ENCODE measurements around the gene MARCHF2. TPM values are rescaled to one million over a fixed set of nuclear protein-coding genes. Genes with fewer than 3 reads are reported as not detected.
"Not testable (repeated sequence)": the region's sequence is repeated elsewhere in the genome, so short reads cannot be mapped to it uniquely, and the experiment has no call there.

MARCHF2 gene
- total and polyA plus RNA-seq, 7 experiments from 2014 or later, result 18.0 to 42.1 (median 23.4) TPM

DNA sequence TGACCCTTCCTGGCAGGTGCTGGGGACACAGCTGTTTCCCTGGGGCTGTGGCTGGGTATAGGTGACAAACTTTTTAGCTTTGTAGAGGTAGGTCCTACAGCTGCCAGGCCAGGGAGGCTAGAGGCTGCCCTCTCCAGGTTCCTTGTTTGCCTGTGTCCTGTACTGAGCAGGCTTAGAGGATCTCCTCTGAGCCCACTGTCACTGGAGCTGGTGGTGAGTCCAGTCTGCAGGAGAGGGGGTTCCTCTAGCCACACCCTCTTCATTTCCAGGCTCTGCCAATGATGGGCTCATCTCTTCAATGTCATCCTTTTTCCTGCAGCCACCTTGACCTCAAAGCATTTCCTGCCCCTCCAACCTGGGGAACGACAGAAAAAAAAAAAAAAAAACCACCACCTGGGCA, 35.5 kb upstream of the MARCHF2 start:
- peaks cover 0 to 4% (median 0%) of the 10 kb centered on the region in 3 experiments for H3K36me3 ChIP-seq (ENCODE audit: control insufficient read depth in 2 of 3, insufficient read depth in 3 of 3, low read length in 3 of 3)
- intact Hi-C loops (cut with micrococcal nuclease), result no loop called here
- H3K27ac ChIP-seq (ENCODE audit: low read depth, low read length), result no peak overlapping the region
- H3K9me3 ChIP-seq (ENCODE audit: control insufficient read depth in 2 of 3, low read length in 3 of 3), result no peaks in the 10 kb centered on the region
- Mint-ChIP-seq H3K4me1 (peaks cover 6 to 21% (median 12%) of the 10 kb centered on the region in 7 donors), H3K27ac (no peak overlapping the region), H3K36me3 (peaks cover 0 to 22% (median 4%) of the 10 kb centered on the region in 5 donors), H3K4me3 (peak overlapping the region in 1 of 10 donors; percentile 3), H3K9me3 (no peaks in the 10 kb centered on the region), H3K27me3 (no peaks in the 10 kb centered on the region)
- CTCF ChIA-PET, result no interaction called here
- H3K4me3 ChIP-seq (ENCODE audit: low read length), result no peak overlapping the region
- no peaks in the 10 kb centered on the region for H3K27me3 ChIP-seq (ENCODE audit: control insufficient read depth in 2 of 2, insufficient read depth in 2 of 2, low read length in 2 of 2)
- ATAC-seq (no peak), DNase-seq (no peak)
- H3K4me1 ChIP-seq (ENCODE audit: control insufficient read depth in 2 of 2, insufficient read depth in 2 of 2, low read length in 2 of 2), result peaks cover 0 to 9% of the 10 kb centered on the region in 2 donors
- POLR2A ChIA-PET, result interaction anchor here (0.7 kb wide), 1 partner anchor 18 kb away, joined by 3 read pairs; no protein-coding TSS in a partner anchor

DNA sequence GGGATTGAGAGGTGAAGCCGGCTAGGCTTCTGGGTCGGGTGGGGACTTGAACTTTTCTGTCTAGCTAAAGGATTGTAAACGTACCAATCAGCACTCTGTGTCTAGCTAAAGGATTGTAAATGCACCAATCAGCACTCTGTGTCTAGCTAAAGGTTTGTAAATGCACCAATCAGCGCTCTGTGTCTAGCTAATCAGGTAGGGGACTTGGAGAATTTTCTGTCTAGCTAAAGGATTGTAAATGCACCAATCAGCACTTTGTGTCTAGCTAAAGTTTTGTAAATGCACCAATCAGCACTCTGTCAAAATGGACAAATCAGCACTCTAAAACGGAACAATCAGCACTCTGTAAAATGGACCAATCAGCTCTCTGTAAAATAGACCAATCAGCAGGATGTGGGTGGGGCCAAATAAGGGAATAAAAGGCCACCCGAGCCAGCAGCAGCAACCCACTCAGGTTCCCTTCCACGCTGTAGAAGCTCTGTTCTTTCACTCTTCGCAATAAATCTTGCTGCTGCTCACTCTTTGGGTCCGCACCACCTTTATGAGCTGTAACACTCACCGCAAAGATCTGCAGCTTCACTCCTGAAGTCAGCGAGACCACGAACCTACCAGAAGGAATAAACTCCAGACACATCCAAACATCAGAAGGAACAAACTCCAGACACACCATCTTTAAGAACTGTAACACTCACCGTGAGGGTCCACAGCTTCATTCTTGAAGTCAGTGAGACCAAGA, 33.8 kb upstream of the MARCHF2 start:
- H3K27ac ChIP-seq (ENCODE audit: low read depth, low read length); H3K27me3 ChIP-seq (ENCODE audit: control insufficient read depth in 2 of 2, insufficient read depth in 2 of 2, low read length in 2 of 2); H3K4me3 Mint-ChIP-seq; H3K9me3 Mint-ChIP-seq; intact Hi-C loops (cut with micrococcal nuclease); H3K27me3 Mint-ChIP-seq; H3K4me3 ChIP-seq (ENCODE audit: low read length); ATAC-seq; CTCF ChIA-PET; DNase-seq; H3K36me3 ChIP-seq (ENCODE audit: control insufficient read depth in 2 of 3, insufficient read depth in 3 of 3, low read length in 3 of 3); H3K9me3 ChIP-seq (ENCODE audit: control insufficient read depth in 2 of 3, low read length in 3 of 3); H3K4me1 ChIP-seq (ENCODE audit: control insufficient read depth in 2 of 2, insufficient read depth in 2 of 2, low read length in 2 of 2); H3K27ac Mint-ChIP-seq: not testable (repeated sequence)
- POLR2A ChIA-PET, result interaction anchor here (0.8 kb wide), 1 partner anchor 11 kb away, joined by 3 read pairs; no protein-coding TSS in a partner anchor
- peaks cover 6 to 18% (median 12%) of the 10 kb centered on the region in 7 donors for H3K4me1 Mint-ChIP-seq
- H3K36me3 Mint-ChIP-seq, result peaks cover 0 to 18% (median 4%) of the 10 kb centered on the region in 5 donors

DNA sequence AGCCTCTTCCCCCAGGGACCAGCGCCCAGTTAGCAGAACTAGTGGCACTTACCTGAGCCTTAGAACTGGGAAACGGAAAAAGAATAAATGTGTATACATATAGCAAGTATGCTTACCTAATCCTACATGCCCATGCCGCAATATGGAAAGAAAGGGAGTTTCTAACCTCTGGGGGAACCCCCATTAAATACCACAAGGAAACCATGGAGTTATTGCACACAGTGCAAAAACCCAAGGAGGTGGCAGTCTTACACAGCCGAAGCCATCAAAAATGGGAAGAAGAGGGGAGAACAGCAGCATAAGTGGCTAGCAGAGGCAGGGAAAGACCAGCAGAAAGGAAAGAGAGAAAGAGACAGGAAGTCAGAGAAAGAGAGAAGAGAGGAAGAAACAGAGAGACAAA, 28.5 kb upstream of the MARCHF2 start:
- H3K27ac Mint-ChIP-seq; POLR2A ChIA-PET; intact Hi-C loops (cut with micrococcal nuclease); H3K36me3 ChIP-seq (ENCODE audit: control insufficient read depth in 2 of 3, insufficient read depth in 3 of 3, low read length in 3 of 3); H3K4me3 Mint-ChIP-seq; H3K9me3 Mint-ChIP-seq; H3K4me3 ChIP-seq (ENCODE audit: low read length); ATAC-seq; H3K9me3 ChIP-seq (ENCODE audit: control insufficient read depth in 2 of 3, low read length in 3 of 3); H3K27me3 Mint-ChIP-seq; H3K27me3 ChIP-seq (ENCODE audit: control insufficient read depth in 2 of 2, insufficient read depth in 2 of 2, low read length in 2 of 2); H3K27ac ChIP-seq (ENCODE audit: low read depth, low read length); H3K4me1 ChIP-seq (ENCODE audit: control insufficient read depth in 2 of 2, insufficient read depth in 2 of 2, low read length in 2 of 2); DNase-seq: not testable (repeated sequence)
- Mint-ChIP-seq H3K4me1 (peaks cover under 1 to 13% (median 6%) of the 10 kb centered on the region in 7 donors), H3K36me3 (peaks cover 2 to 16% (median 10%) of the 10 kb centered on the region in 5 donors)
- CTCF ChIA-PET, result interaction anchor here (0.6 kb wide), 1 partner anchor 1422 kb away, joined by 5 read pairs; no protein-coding TSS in a partner anchor

DNA sequence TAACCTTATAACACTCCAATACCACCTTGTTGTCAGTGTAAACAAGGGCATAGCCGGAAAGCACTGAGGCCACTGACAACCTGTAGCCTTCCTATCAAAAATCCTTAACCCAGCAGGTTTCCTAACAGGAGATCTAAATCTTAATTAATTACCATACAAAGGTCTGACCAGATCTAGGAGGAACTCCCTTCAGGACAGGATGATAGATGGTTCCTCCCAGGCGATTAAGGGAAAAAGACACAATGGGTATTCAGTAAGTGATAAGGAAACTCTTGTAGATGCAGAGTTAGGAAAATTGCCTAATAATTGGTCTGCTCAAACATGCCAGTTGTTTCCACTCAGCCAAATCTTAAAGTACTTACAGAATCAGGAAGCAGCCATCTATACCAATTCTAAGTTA, 28.0 kb upstream of the MARCHF2 start:
- Mint-ChIP-seq H3K36me3 (peaks cover 0 to 13% (median 8%) of the 10 kb centered on the region in 5 donors), H3K4me1 (peaks cover 4 to 15% (median 6%) of the 10 kb centered on the region in 7 donors)
- CTCF ChIA-PET; H3K27me3 Mint-ChIP-seq; H3K4me1 ChIP-seq (ENCODE audit: control insufficient read depth in 2 of 2, insufficient read depth in 2 of 2, low read length in 2 of 2); H3K27ac ChIP-seq (ENCODE audit: low read depth, low read length); intact Hi-C loops (cut with micrococcal nuclease); H3K27me3 ChIP-seq (ENCODE audit: control insufficient read depth in 2 of 2, insufficient read depth in 2 of 2, low read length in 2 of 2); H3K36me3 ChIP-seq (ENCODE audit: control insufficient read depth in 2 of 3, insufficient read depth in 3 of 3, low read length in 3 of 3); ATAC-seq; H3K4me3 Mint-ChIP-seq; POLR2A ChIA-PET; H3K4me3 ChIP-seq (ENCODE audit: low read length); DNase-seq; H3K9me3 Mint-ChIP-seq; H3K9me3 ChIP-seq (ENCODE audit: control insufficient read depth in 2 of 3, low read length in 3 of 3); H3K27ac Mint-ChIP-seq: not testable (repeated sequence)

DNA sequence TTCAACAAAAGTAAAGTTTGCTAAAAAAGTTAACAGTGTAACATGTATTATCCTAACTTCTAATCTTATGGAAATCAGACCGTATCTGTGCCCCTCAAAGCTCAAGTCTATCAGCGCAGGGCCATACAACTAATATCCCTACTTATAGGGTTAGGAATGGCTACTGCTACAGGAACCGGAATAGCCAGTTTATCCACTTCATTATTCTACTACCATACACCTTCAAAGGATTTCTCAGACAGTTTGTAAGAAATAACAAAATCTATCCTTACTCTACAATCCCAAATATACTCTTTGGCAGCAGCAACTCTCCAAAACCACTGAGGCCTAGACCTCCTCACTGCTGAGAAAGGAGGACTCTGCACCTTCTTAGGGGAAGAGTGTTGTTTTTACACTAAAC, 27.5 kb upstream of the MARCHF2 start:
- DNase-seq; POLR2A ChIA-PET; H3K36me3 ChIP-seq (ENCODE audit: control insufficient read depth in 2 of 3, insufficient read depth in 3 of 3, low read length in 3 of 3); H3K4me3 Mint-ChIP-seq; H3K9me3 Mint-ChIP-seq; H3K27ac ChIP-seq (ENCODE audit: low read depth, low read length); CTCF ChIA-PET; H3K27ac Mint-ChIP-seq; ATAC-seq; H3K27me3 Mint-ChIP-seq; H3K4me1 ChIP-seq (ENCODE audit: control insufficient read depth in 2 of 2, insufficient read depth in 2 of 2, low read length in 2 of 2); H3K4me3 ChIP-seq (ENCODE audit: low read length); H3K27me3 ChIP-seq (ENCODE audit: control insufficient read depth in 2 of 2, insufficient read depth in 2 of 2, low read length in 2 of 2); H3K9me3 ChIP-seq (ENCODE audit: control insufficient read depth in 2 of 3, low read length in 3 of 3); intact Hi-C loops (cut with micrococcal nuclease): not testable (repeated sequence)
- H3K36me3 Mint-ChIP-seq, result peaks cover 0 to 13% (median 8%) of the 10 kb centered on the region in 5 donors
- peaks cover 4 to 12% (median 7%) of the 10 kb centered on the region in 7 donors for H3K4me1 Mint-ChIP-seq

DNA sequence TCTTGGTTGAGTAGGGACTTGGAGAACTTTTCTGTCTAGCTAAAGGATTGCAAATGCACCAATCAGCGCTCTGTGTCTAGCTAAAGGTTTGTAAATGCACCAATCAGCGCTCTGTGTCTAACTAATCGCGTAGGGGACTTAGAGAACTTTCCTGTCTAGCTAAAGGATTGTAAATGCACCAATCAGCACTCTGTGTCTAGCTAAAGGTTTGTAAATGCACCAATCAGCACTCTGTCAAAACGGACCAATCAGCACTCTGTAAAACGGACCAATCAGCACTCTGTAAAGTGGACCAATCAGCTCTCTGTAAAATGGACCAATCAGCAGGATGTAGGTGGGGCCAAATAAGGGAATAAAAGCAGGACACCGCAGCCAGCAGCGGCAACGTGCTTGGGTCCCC, 26.7 kb upstream of the MARCHF2 start:
- H3K9me3 ChIP-seq (ENCODE audit: control insufficient read depth in 2 of 3, low read length in 3 of 3); H3K4me3 ChIP-seq (ENCODE audit: low read length); H3K27ac Mint-ChIP-seq; intact Hi-C loops (cut with micrococcal nuclease); DNase-seq; H3K4me3 Mint-ChIP-seq; CTCF ChIA-PET; H3K36me3 ChIP-seq (ENCODE audit: control insufficient read depth in 2 of 3, insufficient read depth in 3 of 3, low read length in 3 of 3); H3K27me3 ChIP-seq (ENCODE audit: control insufficient read depth in 2 of 2, insufficient read depth in 2 of 2, low read length in 2 of 2); POLR2A ChIA-PET; H3K27ac ChIP-seq (ENCODE audit: low read depth, low read length); H3K4me1 ChIP-seq (ENCODE audit: control insufficient read depth in 2 of 2, insufficient read depth in 2 of 2, low read length in 2 of 2); ATAC-seq; H3K9me3 Mint-ChIP-seq; H3K27me3 Mint-ChIP-seq: not testable (repeated sequence)
- Mint-ChIP-seq H3K36me3 (peaks cover 0 to 13% (median 8%) of the 10 kb centered on the region in 5 donors), H3K4me1 (peaks cover 7 to 19% (median 13%) of the 10 kb centered on the region in 7 donors)

DNA sequence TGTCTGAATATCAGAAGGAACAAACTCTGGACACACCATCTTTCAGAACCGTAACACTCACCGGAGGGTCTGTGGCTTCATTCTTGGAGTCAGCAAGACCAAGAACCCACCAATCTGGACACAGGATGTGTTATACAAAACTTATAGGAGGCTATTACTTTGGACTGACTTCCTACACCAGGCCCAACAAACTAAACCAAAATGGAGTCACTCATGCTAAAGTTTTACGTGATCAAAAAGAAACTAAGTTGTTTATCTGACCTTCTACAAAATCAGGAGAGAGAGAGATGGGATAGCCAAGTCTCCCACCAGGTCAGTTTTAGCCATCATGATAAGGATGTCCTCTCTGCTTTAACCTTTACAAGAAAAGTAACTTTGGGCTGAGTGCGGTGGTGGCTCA, 26.1 kb upstream of the MARCHF2 start:
- Histone ChIP-seq H3K9me3 (ENCODE audit: control insufficient read depth in 2 of 3, low read length in 3 of 3) (no peaks in the 10 kb centered on the region), H3K27me3 (ENCODE audit: control insufficient read depth in 2 of 2, insufficient read depth in 2 of 2, low read length in 2 of 2) (no peaks in the 10 kb centered on the region), H3K36me3 (ENCODE audit: control insufficient read depth in 2 of 3, insufficient read depth in 3 of 3, low read length in 3 of 3) (no peaks in the 10 kb centered on the region), H3K4me1 (ENCODE audit: control insufficient read depth in 2 of 2, insufficient read depth in 2 of 2, low read length in 2 of 2) (peaks cover 2 to 8% of the 10 kb centered on the region in 2 donors), H3K27ac (ENCODE audit: low read depth, low read length) (no peak overlapping the region), H3K4me3 (ENCODE audit: low read length) (no peak overlapping the region)
- H3K9me3 Mint-ChIP-seq, result peaks cover 0 to 5% (median 0%) of the 10 kb centered on the region in 11 donors
- H3K27me3 Mint-ChIP-seq, result no peaks in the 10 kb centered on the region
- POLR2A ChIA-PET, result interaction anchor here (0.7 kb wide), 1 partner anchor 826 kb away, joined by 5 read pairs; no protein-coding TSS in a partner anchor
- CTCF ChIA-PET, result no interaction called here
- intact Hi-C loops (cut with micrococcal nuclease), result no loop called here
- no peak for DNase-seq
- H3K27ac Mint-ChIP-seq, result no peak overlapping the region
- peak overlapping the region in 1 of 10 donors; percentile 41 for H3K4me3 Mint-ChIP-seq
- no peak for ATAC-seq
- H3K4me1 Mint-ChIP-seq, result peaks cover 13 to 24% (median 18%) of the 10 kb centered on the region in 7 donors
- peaks cover 0 to 13% (median 8%) of the 10 kb centered on the region in 5 donors for H3K36me3 Mint-ChIP-seq
